ENCODE measurements around the gene CCDC69.

The CCDC69 gene

GRCh38 chr5:151222054-151222789 lies 1.7 kb downstream of the CCDC69 start:
- H3K27ac ChIP-seq (ENCODE audit: low read depth, low read length): peak overlapping the region; percentile 98
- H3K27me3 ChIP-seq (ENCODE audit: low read length): no peaks in the 10 kb centered on the region
- no peaks in the 10 kb centered on the region for H3K9me2 ChIP-seq (replicated peaks; ENCODE audit: insufficient read depth, low read length)
- H3K4me3 ChIP-seq (ENCODE audit: insufficient read depth, low read length, poor library complexity, severe bottlenecking): peak overlapping the region; percentile 71
- H3K9ac ChIP-seq (ENCODE audit: low read length): peak overlapping the region; percentile 96
- H3K36me3 ChIP-seq (ENCODE audit: low read length): peaks cover 8% of the 10 kb centered on the region; the same call in 1 of the 2 replicates
- peak overlapping the region; percentile 96 for H3K4me2 ChIP-seq (ENCODE audit: low read depth, low read length, poor library complexity, severe bottlenecking)
- H3K79me2 ChIP-seq (ENCODE audit: insufficient read depth, low read length): peaks cover 69% of the 10 kb centered on the region
- no peak overlapping the region for H2AFZ ChIP-seq (ENCODE audit: low read depth, low read length, severe bottlenecking)
- TF ChIP-seq CTCF (IDR thresholded peaks at IDR 0.05; ENCODE audit: insufficient read depth, low read length, poor library complexity, severe bottlenecking) (no peak), EZH2phosphoT487 (conservative IDR thresholded peaks at IDR 0.05; ENCODE audit: low read length) (no peak)
- H4K20me1 ChIP-seq (ENCODE audit: low read depth, low read length): no peaks in the 10 kb centered on the region
- H3K9me3 ChIP-seq (ENCODE audit: insufficient read depth, low read length): no peaks in the 10 kb centered on the region
- peaks cover 78% of the 10 kb centered on the region for H3F3A ChIP-seq (ENCODE audit: insufficient read depth)

- Histone ChIP-seq H3F3A (ENCODE audit: insufficient read depth) (peaks cover 84% of the 10 kb centered on the region), H3K4me3 (ENCODE audit: insufficient read depth, low read length, poor library complexity, severe bottlenecking) (peak overlapping the region; percentile 71), H3K27me3 (ENCODE audit: low read length) (no peaks in the 10 kb centered on the region), H3K36me3 (ENCODE audit: low read length) (peaks cover 8% of the 10 kb centered on the region; the same call in 1 of the 2 replicates), H3K9ac (ENCODE audit: low read length) (peak overlapping the region; percentile 96), H3K4me2 (ENCODE audit: low read depth, low read length, poor library complexity, severe bottlenecking) (peak overlapping the region; percentile 96), H3K9me3 (ENCODE audit: insufficient read depth, low read length) (no peaks in the 10 kb centered on the region), H4K20me1 (ENCODE audit: low read depth, low read length) (no peaks in the 10 kb centered on the region), H3K79me2 (ENCODE audit: insufficient read depth, low read length) (peaks cover 75% of the 10 kb centered on the region), H2AFZ (ENCODE audit: low read depth, low read length, severe bottlenecking) (no peak overlapping the region), H3K9me2 (replicated peaks; ENCODE audit: insufficient read depth, low read length) (no peaks in the 10 kb centered on the region), H3K27ac (ENCODE audit: low read depth, low read length) (peak overlapping the region; percentile 98)
- no peak for TF ChIP-seq EZH2phosphoT487 (conservative IDR thresholded peaks at IDR 0.05; ENCODE audit: low read length)
- no peak for TF ChIP-seq CTCF (IDR thresholded peaks at IDR 0.05; ENCODE audit: insufficient read depth, low read length, poor library complexity, severe bottlenecking)
These were observed 2.3 kb downstream of the CCDC69 start for GRCh38 chr5:151221574-151221973.

GRCh38 chr5:151219789-151220188 lies 4.1 kb downstream of the CCDC69 start:
- peaks cover 8% of the 10 kb centered on the region; the same call in 1 of the 2 replicates for H3K36me3 ChIP-seq (ENCODE audit: low read length)
- TF ChIP-seq CTCF (IDR thresholded peaks at IDR 0.05; ENCODE audit: insufficient read depth, low read length, poor library complexity, severe bottlenecking) (peak; percentile 32), EZH2phosphoT487 (conservative IDR thresholded peaks at IDR 0.05; ENCODE audit: low read length) (no peak)
- no peak overlapping the region for H2AFZ ChIP-seq (ENCODE audit: low read depth, low read length, severe bottlenecking)
- peak overlapping the region; percentile 71 for H3K4me3 ChIP-seq (ENCODE audit: insufficient read depth, low read length, poor library complexity, severe bottlenecking)
- peak overlapping the region; percentile 96 for H3K4me2 ChIP-seq (ENCODE audit: low read depth, low read length, poor library complexity, severe bottlenecking)
- H3K79me2 ChIP-seq (ENCODE audit: insufficient read depth, low read length): peaks cover 92% of the 10 kb centered on the region
- H3K9me2 ChIP-seq (replicated peaks; ENCODE audit: insufficient read depth, low read length): no peaks in the 10 kb centered on the region
- H3F3A ChIP-seq (ENCODE audit: insufficient read depth): peaks cover 92% of the 10 kb centered on the region
- no peaks in the 10 kb centered on the region for H4K20me1 ChIP-seq (ENCODE audit: low read depth, low read length)
- H3K9ac ChIP-seq (ENCODE audit: low read length): peak overlapping the region; percentile 96
- H3K27me3 ChIP-seq (ENCODE audit: low read length): no peaks in the 10 kb centered on the region
- no peaks in the 10 kb centered on the region for H3K9me3 ChIP-seq (ENCODE audit: insufficient read depth, low read length)
- H3K27ac ChIP-seq (ENCODE audit: low read depth, low read length): peak overlapping the region; percentile 98
